PC-3 (cell line): ENCODE data around the gene IL17RD. TPM values are rescaled to one million over a fixed set of nuclear protein-coding genes. Genes with fewer than 3 reads are reported as not detected.

Source experiments
- ATAC-seq: fragments of 200-7000 bp; cut with Tn5 transposase; 2 replicates; pipeline ENCODE4 v1.9.1; 2020; ENCODE audit warnings: mild to moderate bottlenecking, moderate library complexity
- BruUV-seq: library from RNA; stranded (reverse); fragments of 400-500 nt; replicated peaks from 2 replicates; lab custom pipeline; 2021; lab: Mats Ljungman, UMichigan
- CTCF ChIA-PET: fragments of 300-600 bp; sonication (Branson Sonifier 250); formaldehyde crosslinking; loops from one replicate; lab custom pipeline; 2022; ENCODE audit warnings: antibody characterized with exemption; lab: Charles Lee
- POLR2A ChIA-PET: fragments of 300-600 bp; sonication (Branson Sonifier 250); formaldehyde crosslinking; loops from one replicate; lab custom pipeline; 2022; ENCODE audit warnings: antibody characterized with exemption; ENCODE audit not compliant: unreplicated experiment; lab: Charles Lee
- DNase-seq: peaks from one replicate; pipeline ENCODE4 v3.0.0-alpha.2; 2015
- H2AFZ ChIP-seq: fragments of 300-600 bp; sonication (generic); 2 replicates; pipeline ENCODE4 v1.6.0; 2016; ENCODE audit warnings: antibody characterized with exemption, low read length
- H3F3A ChIP-seq: fragments of 300-600 bp; sonication (generic); one replicate; pipeline ENCODE4 v1.6.0; 2017; ENCODE audit warnings: antibody characterized with exemption, low read length, control low read depth, mild to moderate bottlenecking; ENCODE audit not compliant: unreplicated experiment
- H3K27ac ChIP-seq: fragments of 300-600 bp; sonication (generic); 2 replicates; pipeline ENCODE4 v1.5.1; 2016; ENCODE audit warnings: mild to moderate bottlenecking, low read length
- H3K27me3 ChIP-seq: fragments of 300-600 bp; sonication (generic); 2 replicates; pipeline ENCODE4 v1.6.1; 2016; ENCODE audit warnings: low read length, mixed read lengths
- H3K36me3 ChIP-seq: fragments of 300-600 bp; sonication (generic); 2 replicates; pipeline ENCODE4 v1.6.1; 2016; ENCODE audit warnings: low read depth, mixed run types, low read length, mixed read lengths
- H3K4me1 ChIP-seq: fragments of 300-600 bp; sonication (generic); 2 replicates; pipeline ENCODE4 v1.5.1; 2016; ENCODE audit warnings: low read length; ENCODE audit not compliant: insufficient read depth
- H3K4me2 ChIP-seq: fragments of 300-600 bp; sonication (generic); 2 replicates; pipeline ENCODE4 v1.6.0; 2016; ENCODE audit warnings: low read length
- H3K4me3 ChIP-seq: fragments of 300-600 bp; sonication (generic); 2 replicates; pipeline ENCODE4 v1.5.1; 2016; ENCODE audit warnings: mild to moderate bottlenecking, low read length, mixed read lengths
- H3K79me2 ChIP-seq: fragments of 300-600 bp; sonication (generic); 2 replicates; pipeline ENCODE4 v1.6.1; 2017; ENCODE audit warnings: low read length, mixed read lengths
- H3K9ac ChIP-seq: fragments of 300-600 bp; sonication (generic); 2 replicates; pipeline ENCODE4 v1.6.0; 2016; ENCODE audit warnings: mild to moderate bottlenecking, low read length
- H3K9me2 ChIP-seq: fragments of 300-600 bp; sonication (generic); replicated peaks from 2 replicates; pipeline ENCODE4 v1.6.1; 2016; ENCODE audit warnings: mixed run types, low read length, mixed read lengths
- H3K9me3 ChIP-seq: fragments of 300-600 bp; sonication (generic); 2 replicates; pipeline ENCODE4 v1.6.1; 2016; ENCODE audit warnings: low read length, mixed read lengths
- H4K20me1 ChIP-seq: fragments of 300-600 bp; sonication (generic); 2 replicates; pipeline ENCODE4 v1.6.1; 2016; ENCODE audit warnings: low read length, mixed read lengths
- CTCF ChIP-seq: fragments of 300-600 bp; sonication (generic); conservative IDR thresholded peaks from 2 replicates; pipeline ENCODE4 v1.5.1; 2017; ENCODE audit warnings: antibody characterized with exemption, low read depth, mild to moderate bottlenecking, low read length
- EZH2 ChIP-seq: fragments of 300-600 bp; sonication (generic); IDR thresholded peaks from one replicate; pipeline ENCODE4 v1.6.1; 2017; ENCODE audit warnings: antibody characterized with exemption, mild to moderate bottlenecking, low read length; ENCODE audit not compliant: unreplicated experiment
- EZH2phosphoT487 ChIP-seq: fragments of 300-600 bp; sonication (generic); IDR thresholded peaks from 2 replicates; pipeline ENCODE4 v1.6.1; 2018; ENCODE audit warnings: mild to moderate bottlenecking, antibody characterized with exemption, low read length, borderline replicate concordance
- intact Hi-C: fragments of 100-400 bp; cut with micrococcal nuclease; formaldehyde crosslinking; loops from 2 replicates; pipeline ENCODE4 v1.9.0; 2023
- total RNA-seq: library from RNA; depleted of rRNA; stranded (reverse); fragments of >200 nt; gene quantifications from 2 replicates; pipeline ENCODE4 v1.2.3, GENCODE V29; 2014

The IL17RD gene
- total RNA-seq, 1 experiment from 2014 or later: 3.7 TPM

- Histone ChIP-seq H2AFZ (no peak overlapping the region), H3K9me3 (no peaks in the 10 kb centered on the region), H3K4me1 (no peaks in the 10 kb centered on the region), H3K27me3 (no peaks in the 10 kb centered on the region), H3K9me2 (no peaks in the 10 kb centered on the region), H3K27ac (no peak overlapping the region), H3F3A (no peaks in the 10 kb centered on the region), H3K36me3 (no peaks in the 10 kb centered on the region), H3K9ac (no peak overlapping the region), H4K20me1 (no peaks in the 10 kb centered on the region), H3K4me2 (no peak overlapping the region), H3K79me2 (no peaks in the 10 kb centered on the region), H3K4me3 (no peak overlapping the region)
- no peak for ATAC-seq
- DNase-seq: no peak
- CTCF ChIA-PET: no interaction called here
- BruUV-seq: no TSS peak
- no peak for TF ChIP-seq EZH2
- no peak for TF ChIP-seq EZH2phosphoT487
- no peak for TF ChIP-seq CTCF
- POLR2A ChIA-PET: no interaction called here
- intact Hi-C loops: no loop called here
Observed at GRCh38 chr3:57131210-57131588, 34.0 kb downstream of the IL17RD start.

DNA sequence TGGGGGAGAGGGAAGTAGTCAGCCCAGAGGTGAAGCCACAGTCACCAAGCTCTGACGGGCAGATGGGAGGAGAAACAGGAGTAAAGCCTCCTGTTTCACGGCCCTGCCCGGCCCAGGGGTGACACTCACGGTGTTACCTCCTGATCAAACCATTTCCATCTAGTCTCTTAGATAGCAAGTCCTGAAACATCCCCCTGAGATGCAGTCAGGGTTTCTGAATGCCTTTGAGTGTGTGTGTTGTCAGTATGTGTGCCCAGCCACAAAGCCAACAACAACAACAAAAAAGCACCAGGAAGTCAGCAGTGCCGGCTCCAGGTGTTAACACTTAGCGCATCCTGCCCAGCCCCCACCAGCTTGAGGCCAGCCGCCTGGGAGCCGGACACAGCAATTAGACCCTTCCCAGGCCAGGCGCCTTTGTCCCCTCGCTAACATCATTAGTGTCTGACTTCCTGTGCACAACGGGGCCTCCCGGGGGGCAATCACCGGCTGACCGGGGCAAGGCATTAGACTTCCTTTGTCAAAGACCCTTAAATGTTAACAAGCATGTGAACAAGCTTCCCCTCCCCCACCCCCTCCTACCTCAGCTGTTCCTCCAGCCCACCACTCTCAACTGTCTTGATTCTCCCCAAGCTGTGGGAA is 34.5 kb downstream of the IL17RD start:
- intact Hi-C loops: no loop called here
- BruUV-seq: no TSS peak
- Histone ChIP-seq H3K9me3 (no peaks in the 10 kb centered on the region), H2AFZ (no peak overlapping the region), H3K4me3 (no peak overlapping the region), H3K79me2 (no peaks in the 10 kb centered on the region), H3K36me3 (no peaks in the 10 kb centered on the region), H3F3A (no peaks in the 10 kb centered on the region), H4K20me1 (no peaks in the 10 kb centered on the region), H3K27me3 (no peaks in the 10 kb centered on the region), H3K4me2 (no peak overlapping the region), H3K27ac (no peak overlapping the region), H3K9ac (no peak overlapping the region), H3K9me2 (no peaks in the 10 kb centered on the region), H3K4me1 (no peaks in the 10 kb centered on the region)
- no peak for DNase-seq
- ATAC-seq: no peak
- CTCF ChIA-PET: no interaction called here
- POLR2A ChIA-PET: no interaction called here
- TF ChIP-seq CTCF (no peak), EZH2phosphoT487 (no peak), EZH2 (no peak)

- Histone ChIP-seq H3K9me2 (no peaks in the 10 kb centered on the region), H3K27me3 (no peaks in the 10 kb centered on the region), H3K36me3 (no peaks in the 10 kb centered on the region), H3K4me3 (no peak overlapping the region), H3K4me1 (no peaks in the 10 kb centered on the region), H3K4me2 (no peak overlapping the region), H3K9ac (no peak overlapping the region), H3F3A (no peaks in the 10 kb centered on the region), H3K79me2 (no peaks in the 10 kb centered on the region), H2AFZ (no peak overlapping the region), H3K9me3 (no peaks in the 10 kb centered on the region), H4K20me1 (no peaks in the 10 kb centered on the region), H3K27ac (no peak overlapping the region)
- ATAC-seq: no peak
- intact Hi-C loops: no loop called here
- DNase-seq: no peak
- no TSS peak for BruUV-seq
- ChIA-PET POLR2A (no interaction called here), CTCF (no interaction called here)
- TF ChIP-seq EZH2phosphoT487 (no peak), CTCF (no peak), EZH2 (no peak)
Observed at GRCh38 chr3:57128826-57129667, 36.1 kb downstream of the IL17RD start.
